ENCODE data around the gene CTIF. TPM values are rescaled to one million over a fixed set of nuclear protein-coding genes. Genes with fewer than 3 reads are reported as not detected.

CTIF gene
- total RNA-seq, 1 donor, result 65.9 TPM

- TF ChIP-seq CTCF (IDR thresholded peaks at IDR 0.05; ENCODE audit: extremely low read depth, low read depth, low read length), result no peak
- H3K27me3 ChIP-seq (ENCODE audit: insufficient read depth, low read length), result no peaks in the 10 kb centered on the region
- peaks cover 24% of the 10 kb centered on the region for H3K4me1 ChIP-seq (ENCODE audit: insufficient read depth, low read length)
- no peaks in the 10 kb centered on the region for H4K20me1 ChIP-seq (ENCODE audit: insufficient read depth, low read length)
- peak; percentile 66 for DNase-seq (ENCODE audit: insufficient read length, low spot score, missing footprints)
- H3K4me2 ChIP-seq (ENCODE audit: insufficient read depth, low read length), result no peak overlapping the region
- no peak overlapping the region for H2AFZ ChIP-seq (ENCODE audit: low read length)
- no peak overlapping the region for H3K4me3 ChIP-seq (ENCODE audit: insufficient read depth, low read length)
- no peaks in the 10 kb centered on the region for H3K9me3 ChIP-seq (ENCODE audit: low read depth, low read length)
- peaks cover 5% of the 10 kb centered on the region for H3K36me3 ChIP-seq (ENCODE audit: insufficient read depth, low read length)
- peak overlapping the region; percentile 76 for H3K27ac ChIP-seq (ENCODE audit: low read depth, low read length)
- no peaks in the 10 kb centered on the region for H3K79me2 ChIP-seq (ENCODE audit: insufficient read depth, low read length)
Measured at GRCh38 chr18:48861181-48861708, 322.4 kb downstream of the CTIF start.

- no peaks in the 10 kb centered on the region for H3K9me3 ChIP-seq (ENCODE audit: low read depth, low read length)
- H3K27ac ChIP-seq (ENCODE audit: low read depth, low read length), result peak overlapping the region; percentile 76
Measured at GRCh38 chr18:48862132-48862531, 323.3 kb downstream of the CTIF start.

GRCh38 chr18:48862678-48863270 lies 323.9 kb downstream of the CTIF start:
- Histone ChIP-seq H3K9me3 (ENCODE audit: low read depth, low read length) (no peaks in the 10 kb centered on the region), H3K27ac (ENCODE audit: low read depth, low read length) (peak overlapping the region; percentile 76), H2AFZ (ENCODE audit: low read length) (no peak overlapping the region), H4K20me1 (ENCODE audit: insufficient read depth, low read length) (no peaks in the 10 kb centered on the region), H3K36me3 (ENCODE audit: insufficient read depth, low read length) (peaks cover 3% of the 10 kb centered on the region), H3K4me1 (ENCODE audit: insufficient read depth, low read length) (peaks cover 24% of the 10 kb centered on the region), H3K79me2 (ENCODE audit: insufficient read depth, low read length) (no peaks in the 10 kb centered on the region), H3K27me3 (ENCODE audit: insufficient read depth, low read length) (no peaks in the 10 kb centered on the region), H3K4me2 (ENCODE audit: insufficient read depth, low read length) (no peak overlapping the region), H3K4me3 (ENCODE audit: insufficient read depth, low read length) (no peak overlapping the region)
- DNase-seq (ENCODE audit: insufficient read length, low spot score, missing footprints), result peak; percentile 83
- TF ChIP-seq CTCF (IDR thresholded peaks at IDR 0.05; ENCODE audit: extremely low read depth, low read depth, low read length), result no peak

More at GRCh38 chr18:48862132-48862531, 323.3 kb downstream of the CTIF start:
- Histone ChIP-seq H2AFZ (ENCODE audit: low read length) (peak overlapping the region; percentile 32), H3K79me2 (ENCODE audit: insufficient read depth, low read length) (no peaks in the 10 kb centered on the region), H3K4me2 (ENCODE audit: insufficient read depth, low read length) (peak overlapping the region; percentile 14), H3K4me3 (ENCODE audit: insufficient read depth, low read length) (no peak overlapping the region), H3K36me3 (ENCODE audit: insufficient read depth, low read length) (peaks cover 5% of the 10 kb centered on the region), H3K4me1 (ENCODE audit: insufficient read depth, low read length) (peaks cover 24% of the 10 kb centered on the region), H4K20me1 (ENCODE audit: insufficient read depth, low read length) (no peaks in the 10 kb centered on the region), H3K27me3 (ENCODE audit: insufficient read depth, low read length) (no peaks in the 10 kb centered on the region)
- TF ChIP-seq CTCF (IDR thresholded peaks at IDR 0.05; ENCODE audit: extremely low read depth, low read depth, low read length), result no peak
- DNase-seq (ENCODE audit: insufficient read length, low spot score, missing footprints), result peak; percentile 91

GRCh38 chr18:48863432-48864065 lies 324.7 kb downstream of the CTIF start:
- Histone ChIP-seq H3K4me3 (ENCODE audit: insufficient read depth, low read length) (no peak overlapping the region), H3K4me2 (ENCODE audit: insufficient read depth, low read length) (no peak overlapping the region), H2AFZ (ENCODE audit: low read length) (no peak overlapping the region), H4K20me1 (ENCODE audit: insufficient read depth, low read length) (no peaks in the 10 kb centered on the region), H3K36me3 (ENCODE audit: insufficient read depth, low read length) (no peaks in the 10 kb centered on the region), H3K4me1 (ENCODE audit: insufficient read depth, low read length) (peaks cover 27% of the 10 kb centered on the region), H3K9me3 (ENCODE audit: low read depth, low read length) (no peaks in the 10 kb centered on the region), H3K27me3 (ENCODE audit: insufficient read depth, low read length) (no peaks in the 10 kb centered on the region), H3K79me2 (ENCODE audit: insufficient read depth, low read length) (no peaks in the 10 kb centered on the region), H3K27ac (ENCODE audit: low read depth, low read length) (peak overlapping the region; percentile 76)
- DNase-seq (ENCODE audit: insufficient read length, low spot score, missing footprints), result peak; percentile 79
- no peak for TF ChIP-seq CTCF (IDR thresholded peaks at IDR 0.05; ENCODE audit: extremely low read depth, low read depth, low read length)
